Measurements from ENCODE around the gene DUSP10. TPM values are rescaled to one million over a fixed set of nuclear protein-coding genes. Genes with fewer than 3 reads are reported as not detected.

DUSP10 gene
- total RNA-seq, 1 donor from 2014 or later = 10.2 TPM

- no peak for DNase-seq (ENCODE audit: low spot score, unreplicated experiment)
- Mint-ChIP-seq H3K9me3 (ENCODE audit: low read depth) (peaks cover 2% of the 10 kb centered on the region), H3K4me3 (ENCODE audit: low read depth) (no peak overlapping the region), H3K4me1 (ENCODE audit: low read depth) (peaks cover 15% of the 10 kb centered on the region), H3K27ac (no peak overlapping the region), H3K27me3 (peaks cover 3% of the 10 kb centered on the region), H3K36me3 (ENCODE audit: insufficient read depth) (no peaks in the 10 kb centered on the region)
- TF ChIP-seq CTCF (IDR thresholded peaks at IDR 0.05; ENCODE audit: unreplicated experiment) = no peak
Observed at GRCh38 chr1:221758455-221758854, 16.6 kb upstream of the DUSP10 start.

GRCh38 chr1:221756830-221757551, 15.1 kb upstream of the DUSP10 start:
- Mint-ChIP-seq H3K4me1 (ENCODE audit: low read depth) (peaks cover 13% of the 10 kb centered on the region), H3K9me3 (ENCODE audit: low read depth) (peaks cover 2% of the 10 kb centered on the region), H3K27me3 (peaks cover 3% of the 10 kb centered on the region), H3K27ac (no peak overlapping the region), H3K4me3 (ENCODE audit: low read depth) (no peak overlapping the region), H3K36me3 (ENCODE audit: insufficient read depth) (no peaks in the 10 kb centered on the region)
- TF ChIP-seq CTCF (IDR thresholded peaks at IDR 0.05; ENCODE audit: unreplicated experiment) = no peak
- no peak for DNase-seq (ENCODE audit: low spot score, unreplicated experiment)

- no peak for TF ChIP-seq CTCF (IDR thresholded peaks at IDR 0.05; ENCODE audit: unreplicated experiment)
- Mint-ChIP-seq H3K4me1 (ENCODE audit: low read depth) (peaks cover 6% of the 10 kb centered on the region), H3K27ac (no peak overlapping the region), H3K9me3 (ENCODE audit: low read depth) (peaks cover 2% of the 10 kb centered on the region), H3K36me3 (ENCODE audit: insufficient read depth) (no peaks in the 10 kb centered on the region), H3K4me3 (ENCODE audit: low read depth) (no peak overlapping the region), H3K27me3 (peaks cover 3% of the 10 kb centered on the region)
- no peak for DNase-seq (ENCODE audit: low spot score, unreplicated experiment)
Observed at GRCh38 chr1:221753828-221754188, 11.9 kb upstream of the DUSP10 start.

- Mint-ChIP-seq H3K4me1 (ENCODE audit: low read depth) (peaks cover 6% of the 10 kb centered on the region), H3K4me3 (ENCODE audit: low read depth) (no peak overlapping the region), H3K27ac (no peak overlapping the region), H3K27me3 (peaks cover 3% of the 10 kb centered on the region), H3K36me3 (ENCODE audit: insufficient read depth) (no peaks in the 10 kb centered on the region), H3K9me3 (ENCODE audit: low read depth) (peaks cover 2% of the 10 kb centered on the region)
- DNase-seq (ENCODE audit: low spot score, unreplicated experiment) = no peak
- no peak for TF ChIP-seq CTCF (IDR thresholded peaks at IDR 0.05; ENCODE audit: unreplicated experiment)
Observed at GRCh38 chr1:221751226-221751887, 9.5 kb upstream of the DUSP10 start.

- Mint-ChIP-seq H3K27me3 (no peaks in the 10 kb centered on the region), H3K9me3 (ENCODE audit: low read depth) (no peaks in the 10 kb centered on the region)
Observed at GRCh38 chr1:221748981-221749380, 7.1 kb upstream of the DUSP10 start.

More at GRCh38 chr1:221748981-221749380, 7.1 kb upstream of the DUSP10 start:
- DNase-seq (ENCODE audit: low spot score, unreplicated experiment) = no peak
- Mint-ChIP-seq H3K27ac (no peak overlapping the region), H3K36me3 (ENCODE audit: insufficient read depth) (no peaks in the 10 kb centered on the region), H3K4me3 (ENCODE audit: low read depth) (no peak overlapping the region), H3K4me1 (ENCODE audit: low read depth) (peaks cover 7% of the 10 kb centered on the region)
- no peak for TF ChIP-seq CTCF (IDR thresholded peaks at IDR 0.05; ENCODE audit: unreplicated experiment)

Measured in progenitor cell of endocrine pancreas (in vitro differentiated cells).